ENCODE measurements around the gene COL12A1. TPM values are rescaled to one million over a fixed set of nuclear protein-coding genes. Genes with fewer than 3 reads are reported as not detected.

The COL12A1 gene
- 0.87 and 1.3 TPM in 2 replicates for total RNA-seq (ENCODE audit: low replicate concordance)

DNA sequence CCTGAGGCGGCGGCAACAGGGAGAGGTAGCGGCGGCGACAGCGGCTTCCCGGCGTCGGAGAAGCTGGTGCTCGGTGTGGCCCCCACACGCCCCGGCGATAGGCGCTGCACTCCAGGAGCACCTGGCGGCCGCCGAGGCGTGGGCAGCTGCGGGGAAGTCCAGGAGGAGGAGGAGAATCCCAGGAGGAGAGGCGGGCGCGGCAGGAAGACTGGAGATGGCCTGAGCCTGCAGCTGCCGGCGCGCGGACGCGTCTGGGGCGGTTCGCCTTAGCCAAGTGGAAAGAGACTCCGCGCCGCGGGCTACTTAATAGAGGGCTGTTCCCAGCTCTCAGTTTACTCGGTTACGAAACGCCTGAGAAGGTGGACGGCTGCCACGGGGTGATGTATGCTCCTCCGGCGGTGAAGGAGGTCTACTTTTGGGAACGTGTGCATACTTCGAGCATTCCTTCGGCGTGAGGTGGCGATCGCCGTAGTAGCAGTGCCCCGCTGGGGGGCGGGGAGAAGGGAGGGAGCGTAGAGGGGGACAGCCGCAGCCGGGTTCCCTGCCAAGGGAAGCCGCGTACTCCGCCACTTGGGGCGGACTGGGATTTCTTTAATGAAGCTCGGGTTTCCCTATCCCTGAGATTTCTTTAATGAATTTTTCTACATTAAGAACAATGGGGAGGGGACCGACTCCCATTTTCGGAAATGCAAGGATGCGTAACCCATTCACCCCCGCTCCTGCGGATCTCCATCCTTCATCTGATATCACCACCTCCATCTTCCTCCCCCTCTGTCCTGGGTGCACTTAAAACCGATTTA lies at the start of gene COL12A1:
Gene COL12A1, minus strand, starts transcription at position 278 of the 800 bp plus-strand sequence. CDS start 3,261 bp downstream, outside the sequence.
- peaks cover 3% of the 10 kb centered on the region for H3K9me3 Mint-ChIP-seq
- H3K4me1 Mint-ChIP-seq = peaks cover 43% of the 10 kb centered on the region
- Histone ChIP-seq H3F3A (ENCODE audit: low read depth) (peaks cover 39% of the 10 kb centered on the region), H3K4me1 (peaks cover 22% of the 10 kb centered on the region), H4K20me1 (ENCODE audit: low read depth) (peaks cover 22% of the 10 kb centered on the region), H3K9ac (no peak within 1 kb of the TSS), H3K9me3 (ENCODE audit: low read depth) (no peaks in the 10 kb centered on the region), H3K4me2 (peak within 1 kb of the TSS; percentile 94), H3K27ac (no peak within 1 kb of the TSS), H3K36me3 (no peaks in the 10 kb centered on the region), H3K79me2 (ENCODE audit: low read depth) (no peaks in the 10 kb centered on the region), H2AFZ (replicated peaks) (peak within 1 kb of the TSS; percentile 90), H3K4me3 (peak within 1 kb of the TSS; percentile 58), H3K27me3 (peaks cover 100% of the 10 kb centered on the region)
- no peaks in the 10 kb centered on the region for H3K36me3 Mint-ChIP-seq
- H3K27me3 Mint-ChIP-seq (ENCODE audit: insufficient read depth, low read depth) = peaks cover 75% of the 10 kb centered on the region
- TF ChIP-seq EZH2 (IDR thresholded peaks at IDR 0.05) (peak; percentile 90), EZH2phosphoT487 (IDR thresholded peaks at IDR 0.05) (peak; percentile 80)
- TF ChIP-seq, protein P1, sequence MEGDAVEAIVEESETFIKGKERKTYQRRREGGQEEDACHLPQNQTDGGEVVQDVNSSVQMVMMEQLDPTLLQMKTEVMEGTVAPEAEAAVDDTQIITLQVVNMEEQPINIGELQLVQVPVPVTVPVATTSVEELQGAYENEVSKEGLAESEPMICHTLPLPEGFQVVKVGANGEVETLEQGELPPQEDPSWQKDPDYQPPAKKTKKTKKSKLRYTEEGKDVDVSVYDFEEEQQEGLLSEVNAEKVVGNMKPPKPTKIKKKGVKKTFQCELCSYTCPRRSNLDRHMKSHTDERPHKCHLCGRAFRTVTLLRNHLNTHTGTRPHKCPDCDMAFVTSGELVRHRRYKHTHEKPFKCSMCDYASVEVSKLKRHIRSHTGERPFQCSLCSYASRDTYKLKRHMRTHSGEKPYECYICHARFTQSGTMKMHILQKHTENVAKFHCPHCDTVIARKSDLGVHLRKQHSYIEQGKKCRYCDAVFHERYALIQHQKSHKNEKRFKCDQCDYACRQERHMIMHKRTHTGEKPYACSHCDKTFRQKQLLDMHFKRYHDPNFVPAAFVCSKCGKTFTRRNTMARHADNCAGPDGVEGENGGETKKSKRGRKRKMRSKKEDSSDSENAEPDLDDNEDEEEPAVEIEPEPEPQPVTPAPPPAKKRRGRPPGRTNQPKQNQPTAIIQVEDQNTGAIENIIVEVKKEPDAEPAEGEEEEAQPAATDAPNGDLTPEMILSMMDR (IDR thresholded peaks at IDR 0.05) = peak; percentile 10
- H3K27ac Mint-ChIP-seq = no peak within 1 kb of the TSS
- H3K4me3 Mint-ChIP-seq = peak within 1 kb of the TSS; percentile 82
- DNase-seq (ENCODE audit: low spot score) = peak; percentile 87

DNA sequence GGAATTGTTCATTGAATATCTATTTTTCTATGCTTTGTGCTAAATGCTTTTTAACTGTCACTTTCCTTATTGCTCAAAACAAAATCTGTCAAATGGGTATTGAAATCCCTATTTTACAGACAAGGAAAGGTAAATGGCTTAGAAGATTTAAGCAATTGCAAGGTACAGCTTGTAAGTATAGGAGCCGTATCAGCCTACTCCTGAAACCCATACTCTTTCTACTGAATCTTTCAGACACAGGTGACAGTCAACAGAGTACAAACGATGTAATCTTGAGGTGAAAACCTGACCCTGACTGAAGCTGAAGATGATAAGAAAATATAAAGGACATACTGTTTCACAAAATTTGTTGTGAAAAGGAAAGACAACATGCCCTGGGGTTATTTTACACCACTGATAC lies 44.7 kb upstream of the COL12A1 start:
- no peak overlapping the region for H3K9ac ChIP-seq
- peaks cover 20% of the 10 kb centered on the region for H3K27me3 ChIP-seq
- H2AFZ ChIP-seq (replicated peaks) = no peak overlapping the region
- no peaks in the 10 kb centered on the region for H3K9me3 Mint-ChIP-seq
- H3K4me3 Mint-ChIP-seq = no peak overlapping the region
- no peak overlapping the region for H3K27ac Mint-ChIP-seq
- H3K27me3 Mint-ChIP-seq (ENCODE audit: insufficient read depth, low read depth) = no peaks in the 10 kb centered on the region
- TF ChIP-seq, protein P1 (IDR thresholded peaks at IDR 0.05) = no peak
- TF ChIP-seq EZH2 (IDR thresholded peaks at IDR 0.05) (no peak), EZH2phosphoT487 (IDR thresholded peaks at IDR 0.05) (no peak)
- no peak overlapping the region for H3K27ac ChIP-seq
- H3K4me3 ChIP-seq = no peak overlapping the region
- H3K9me3 ChIP-seq (ENCODE audit: low read depth) = no peaks in the 10 kb centered on the region
- no peak for DNase-seq (ENCODE audit: low spot score)
- no peaks in the 10 kb centered on the region for H3K4me1 Mint-ChIP-seq
- H3K4me2 ChIP-seq = no peak overlapping the region
- H3F3A ChIP-seq (ENCODE audit: low read depth) = peaks cover 25% of the 10 kb centered on the region
- H4K20me1 ChIP-seq (ENCODE audit: low read depth) = no peaks in the 10 kb centered on the region
- H3K79me2 ChIP-seq (ENCODE audit: low read depth) = no peaks in the 10 kb centered on the region
- H3K4me1 ChIP-seq = no peaks in the 10 kb centered on the region
- H3K36me3 ChIP-seq = peaks cover 3% of the 10 kb centered on the region
- H3K36me3 Mint-ChIP-seq = no peaks in the 10 kb centered on the region

DNA sequence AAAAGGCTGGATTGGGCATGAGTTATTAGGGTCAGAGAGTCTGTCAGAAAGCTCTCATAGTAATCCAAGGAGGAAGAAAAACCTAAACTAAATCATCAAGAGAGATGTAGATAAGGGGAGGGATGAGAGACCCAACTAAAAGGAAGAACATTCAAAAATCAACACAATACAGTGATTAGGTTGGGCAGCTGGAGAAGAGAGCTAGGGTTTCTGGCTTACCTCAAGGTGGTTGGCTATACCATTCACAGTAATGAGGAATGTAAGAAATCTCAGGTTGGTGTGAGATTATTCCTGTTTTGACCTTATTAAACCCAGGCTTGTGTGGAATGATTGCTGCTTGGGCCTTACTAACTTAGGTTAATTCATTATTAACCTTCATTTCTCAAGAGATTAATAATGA lies 44.0 kb upstream of the COL12A1 start:
- H3K9ac ChIP-seq = no peak overlapping the region
- H3K4me1 ChIP-seq = no peaks in the 10 kb centered on the region
- peaks cover 3% of the 10 kb centered on the region for H3K36me3 ChIP-seq
- Mint-ChIP-seq H3K27ac (no peak overlapping the region), H3K9me3 (no peaks in the 10 kb centered on the region), H3K27me3 (ENCODE audit: insufficient read depth, low read depth) (no peaks in the 10 kb centered on the region), H3K4me1 (peaks cover 1% of the 10 kb centered on the region), H3K4me3 (no peak overlapping the region), H3K36me3 (no peaks in the 10 kb centered on the region)
- DNase-seq (ENCODE audit: low spot score) = no peak
- H2AFZ ChIP-seq (replicated peaks) = no peak overlapping the region
- peaks cover 22% of the 10 kb centered on the region for H3K27me3 ChIP-seq
- no peak overlapping the region for H3K4me2 ChIP-seq
- H3K9me3 ChIP-seq (ENCODE audit: low read depth) = no peaks in the 10 kb centered on the region
- no peaks in the 10 kb centered on the region for H4K20me1 ChIP-seq (ENCODE audit: low read depth)
- H3K79me2 ChIP-seq (ENCODE audit: low read depth) = no peaks in the 10 kb centered on the region
- TF ChIP-seq, protein P1 (IDR thresholded peaks at IDR 0.05) = no peak
- no peak for TF ChIP-seq EZH2 (IDR thresholded peaks at IDR 0.05)
- TF ChIP-seq EZH2phosphoT487 (IDR thresholded peaks at IDR 0.05) = no peak
- H3F3A ChIP-seq (ENCODE audit: low read depth) = peaks cover 22% of the 10 kb centered on the region
- no peak overlapping the region for H3K4me3 ChIP-seq
- no peak overlapping the region for H3K27ac ChIP-seq
